Central memory CD4-positive, alpha-beta T cell (primary cell): ENCODE measurements around the gene PDCD7.
"Not testable (repeated sequence)": the region's sequence is repeated elsewhere in the genome, so short reads cannot be mapped to it uniquely, and the experiment has no call there.

Source experiments
- DNase-seq: peaks from one replicate; pipeline ENCODE4 v3.0.0; 2022

The PDCD7 gene

DNA sequence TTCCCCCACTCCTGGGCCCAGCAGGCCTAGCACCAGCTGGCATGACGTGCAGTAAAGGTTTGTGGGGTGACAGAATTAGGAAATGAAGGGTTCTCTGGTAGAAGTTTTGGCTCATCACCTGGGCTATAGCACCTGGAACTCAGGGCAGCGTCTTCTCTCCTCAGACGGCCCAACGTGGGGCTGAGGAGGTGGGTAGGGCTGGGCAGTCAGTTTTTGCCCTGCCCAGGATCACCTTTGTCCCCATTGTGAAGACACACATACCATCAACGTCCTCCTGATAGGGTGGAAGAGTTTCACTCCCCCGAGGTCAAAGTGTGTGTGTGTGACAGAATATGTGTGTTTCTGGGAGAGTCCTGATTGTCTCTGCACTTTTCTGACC lies 45.0 kb downstream of the PDCD7 start:
- no peak for DNase-seq

DNA sequence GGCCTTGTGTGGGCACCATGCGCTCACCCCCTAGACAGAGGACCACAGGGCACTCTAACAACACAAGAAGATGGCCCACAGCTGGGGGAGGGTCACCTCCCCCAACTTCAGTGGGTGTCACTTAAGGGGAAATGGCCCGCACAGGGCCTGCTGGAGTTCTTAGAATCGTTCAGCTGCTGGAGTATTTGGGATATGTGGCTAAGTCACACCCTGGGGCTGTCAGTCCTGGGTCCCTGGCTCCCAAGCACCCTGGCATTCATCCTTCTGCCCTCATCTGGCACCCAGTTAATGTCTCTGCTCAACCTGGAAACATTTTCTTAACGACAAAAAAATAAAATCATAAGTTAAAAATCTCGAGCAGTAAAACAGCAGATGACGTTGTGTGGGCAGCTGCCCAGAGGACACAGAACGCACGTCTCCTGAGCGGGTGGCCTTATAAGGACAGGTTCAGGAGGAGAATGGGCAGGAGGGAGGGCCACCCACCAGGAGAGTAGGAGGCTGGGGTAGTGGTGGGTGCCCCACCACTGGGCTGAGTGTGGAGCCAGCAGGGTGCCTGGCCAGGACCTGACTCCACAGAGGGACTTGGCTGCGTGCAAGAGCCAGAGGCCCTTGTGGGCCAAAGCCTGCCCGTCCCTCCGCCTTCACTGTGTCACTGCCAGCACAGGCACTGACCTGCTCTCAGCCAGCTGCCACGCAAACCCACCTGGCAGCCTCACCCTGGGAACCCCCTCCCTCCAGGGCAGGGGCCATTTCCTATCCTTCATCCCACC lies 45.5 kb downstream of the PDCD7 start:
- no peak for DNase-seq

- DNase-seq, result no peak
Measured at GRCh38 chr15:65087411-65087810, 46.2 kb downstream of the PDCD7 start.

DNA sequence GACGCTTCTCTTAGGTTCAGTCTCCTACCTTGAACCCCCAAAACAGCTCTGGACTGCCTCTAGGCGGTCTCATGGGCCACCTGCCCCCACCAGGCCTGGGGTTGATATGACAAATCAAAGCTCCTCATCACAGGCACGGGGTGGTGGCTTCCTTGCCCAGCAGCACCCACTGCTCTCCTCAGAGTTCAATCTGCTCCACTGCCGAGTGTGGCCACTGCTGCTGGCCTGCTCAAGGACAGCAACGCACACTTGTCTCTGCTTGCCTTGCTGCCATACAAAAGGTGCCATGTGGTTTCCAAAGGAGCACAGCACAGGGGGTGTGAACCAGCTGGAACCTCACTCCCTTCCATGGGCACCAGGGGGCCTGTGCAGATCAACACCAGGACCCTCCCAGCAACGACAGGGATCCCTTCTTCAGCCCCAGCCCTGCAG lies 46.9 kb downstream of the PDCD7 start:
- DNase-seq, result no peak

DNA sequence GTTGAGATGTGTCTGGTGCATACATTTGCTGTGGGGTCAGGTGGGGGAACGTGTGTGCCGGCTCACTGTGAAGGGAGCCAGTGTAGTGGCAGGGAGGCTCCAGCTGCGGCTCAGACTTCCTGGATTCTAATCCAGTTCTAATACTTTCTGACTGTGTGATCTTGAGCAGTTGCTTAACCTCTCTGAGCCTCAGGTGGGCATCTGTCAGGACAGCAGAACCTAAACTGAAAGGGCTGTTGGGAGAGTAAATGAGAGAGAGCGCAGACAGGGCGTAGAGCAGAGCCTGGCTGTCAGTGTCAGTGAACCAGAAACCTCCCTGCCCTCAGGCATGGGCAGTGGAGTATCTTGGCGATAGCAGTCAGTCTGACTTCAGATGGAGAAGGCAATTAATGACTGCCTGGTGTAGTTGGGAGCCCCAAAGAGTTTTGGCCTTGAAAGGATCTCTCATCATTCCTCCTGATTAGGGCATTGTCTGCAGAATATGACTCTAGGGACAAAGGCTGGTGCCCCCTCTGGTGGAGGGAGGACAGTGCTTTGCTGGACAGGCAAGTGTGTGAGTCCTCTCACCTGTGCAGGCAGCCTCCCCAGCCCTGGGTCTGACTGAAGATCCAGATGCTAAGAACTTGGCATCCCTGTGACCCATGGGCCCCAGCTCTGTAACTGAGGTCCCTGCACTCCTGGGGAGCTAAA lies 47.5 kb downstream of the PDCD7 start:
- DNase-seq, result no peak

- DNase-seq, result no peak
Measured at GRCh38 chr15:65085207-65085753, 48.3 kb downstream of the PDCD7 start.

- no peak for DNase-seq
Measured at GRCh38 chr15:65084500-65085206, 49.0 kb downstream of the PDCD7 start.

DNA sequence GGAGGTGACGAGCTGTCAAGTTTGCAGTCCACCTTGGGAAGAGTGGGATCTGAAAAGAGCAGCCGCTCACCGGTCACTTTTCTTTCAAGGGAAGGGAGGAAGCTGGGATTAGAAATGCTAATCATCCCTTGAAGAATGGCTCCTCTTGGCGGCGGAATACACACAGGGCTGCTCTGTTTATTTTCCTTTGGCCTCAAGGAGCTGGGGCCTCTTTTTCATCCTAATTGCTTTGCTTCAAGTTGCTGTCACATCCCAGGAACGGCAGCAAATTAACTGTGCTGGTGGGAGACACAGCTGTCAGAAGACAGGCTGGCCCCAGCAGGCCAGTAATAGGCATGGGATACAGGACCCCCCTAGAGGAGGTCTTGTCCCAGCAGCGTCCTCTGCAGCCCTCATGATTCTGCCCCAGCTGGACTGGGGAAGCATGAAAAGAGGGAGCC lies 50.3 kb downstream of the PDCD7 start:
- DNase-seq, result no peak

DNA sequence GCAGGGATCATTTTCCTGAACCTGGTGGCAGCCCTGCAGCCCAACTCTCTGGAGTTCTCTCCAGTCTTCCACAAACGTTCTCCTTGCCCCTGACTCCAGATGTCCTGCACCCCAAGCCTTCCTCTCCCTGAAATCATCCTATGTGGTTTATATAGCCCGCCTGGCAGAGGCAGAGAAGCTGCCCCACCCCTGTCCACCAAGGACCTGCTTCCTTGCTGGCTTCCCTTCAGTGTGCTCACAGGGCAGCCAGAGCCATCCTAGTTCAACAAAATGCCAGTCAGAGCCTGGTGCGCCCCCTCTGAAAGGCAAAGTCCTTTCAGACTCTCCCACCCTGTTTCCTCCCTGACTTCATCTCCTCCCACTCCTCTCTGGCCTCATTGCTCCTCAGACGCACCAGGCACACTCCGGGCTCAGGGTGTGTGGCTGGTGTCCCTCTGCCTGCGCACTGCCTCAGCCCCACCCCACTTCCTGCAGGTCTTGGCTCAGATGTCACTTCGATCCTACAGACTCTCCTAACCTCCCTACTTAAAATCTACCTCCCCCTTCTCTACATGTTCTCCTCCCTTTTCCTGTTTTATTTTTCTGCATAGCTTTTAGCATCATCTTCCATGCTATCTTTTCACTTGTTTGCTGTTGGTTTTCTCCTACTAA lies 51.2 kb downstream of the PDCD7 start:
- DNase-seq, result no peak

DNA sequence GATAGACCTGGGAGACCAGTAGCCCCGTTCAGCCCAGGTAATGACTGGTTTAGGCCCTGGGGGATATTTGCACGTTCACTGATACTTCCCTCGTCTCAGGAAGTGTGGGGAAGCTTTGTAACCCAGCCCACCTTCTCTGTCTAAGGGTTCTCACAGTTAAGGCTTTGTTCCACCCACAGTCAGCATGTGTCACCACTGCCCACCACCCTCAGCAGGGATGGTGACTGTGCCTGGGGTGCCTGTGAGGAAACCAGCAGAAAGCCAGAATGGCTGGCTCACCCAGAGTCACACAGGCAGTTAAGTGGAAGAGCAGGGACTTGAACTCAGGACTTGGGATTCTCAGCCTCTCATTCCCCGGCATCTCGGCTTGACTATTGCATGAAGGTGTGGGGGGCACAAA lies 51.9 kb downstream of the PDCD7 start:
- no peak for DNase-seq

- no peak for DNase-seq
Measured at GRCh38 chr15:65081270-65081669, 52.3 kb downstream of the PDCD7 start.

DNA sequence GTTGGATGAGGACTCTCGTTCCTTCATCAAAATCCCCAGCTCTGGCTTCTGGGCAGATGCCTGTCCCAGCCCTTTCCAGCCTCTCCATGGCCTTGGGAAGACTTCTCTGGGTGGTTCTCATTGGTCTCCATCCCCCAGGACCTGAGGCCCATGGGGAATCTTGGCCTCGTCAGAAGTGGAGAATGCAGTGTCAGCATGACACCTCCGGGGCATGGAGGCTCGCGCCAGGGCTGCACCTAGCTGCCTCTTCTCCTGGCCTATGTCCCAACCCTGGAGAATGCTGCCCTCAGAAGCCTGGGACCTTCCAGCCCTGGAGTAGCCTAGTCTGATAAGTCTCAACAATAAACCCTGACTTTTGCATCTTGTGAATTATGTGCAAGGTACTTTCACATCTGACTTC lies 54.0 kb downstream of the PDCD7 start:
- no peak for DNase-seq

GRCh38 chr15:65077981-65078352 lies 55.6 kb downstream of the PDCD7 start:
- DNase-seq, result peak; percentile 33

DNA sequence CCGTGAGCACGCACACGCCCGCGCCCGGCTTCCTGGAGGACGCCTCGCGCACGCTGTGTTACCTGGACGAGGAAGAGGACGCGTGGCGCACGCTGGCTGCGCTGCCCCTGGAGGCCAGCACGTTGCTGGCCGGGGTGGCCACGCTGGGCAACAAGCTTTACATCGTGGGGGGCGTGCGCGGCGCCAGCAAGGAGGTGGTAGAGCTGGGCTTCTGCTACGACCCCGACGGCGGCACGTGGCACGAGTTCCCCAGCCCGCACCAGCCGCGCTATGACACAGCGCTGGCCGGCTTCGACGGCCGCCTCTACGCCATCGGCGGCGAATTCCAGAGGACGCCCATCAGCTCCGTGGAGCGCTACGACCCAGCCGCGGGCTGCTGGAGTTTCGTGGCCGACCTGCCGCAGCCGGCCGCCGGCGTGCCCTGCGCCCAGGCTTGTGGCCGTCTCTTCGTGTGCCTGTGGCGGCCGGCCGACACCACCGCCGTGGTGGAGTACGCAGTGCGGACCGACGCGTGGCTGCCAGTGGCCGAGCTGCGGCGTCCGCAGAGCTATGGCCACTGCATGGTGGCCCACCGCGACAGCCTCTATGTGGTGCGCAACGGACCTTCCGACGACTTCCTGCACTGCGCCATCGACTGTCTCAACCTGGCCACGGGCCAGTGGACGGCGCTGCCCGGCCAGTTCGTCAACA lies 56.2 kb downstream of the PDCD7 start:
- DNase-seq, result no peak

DNA sequence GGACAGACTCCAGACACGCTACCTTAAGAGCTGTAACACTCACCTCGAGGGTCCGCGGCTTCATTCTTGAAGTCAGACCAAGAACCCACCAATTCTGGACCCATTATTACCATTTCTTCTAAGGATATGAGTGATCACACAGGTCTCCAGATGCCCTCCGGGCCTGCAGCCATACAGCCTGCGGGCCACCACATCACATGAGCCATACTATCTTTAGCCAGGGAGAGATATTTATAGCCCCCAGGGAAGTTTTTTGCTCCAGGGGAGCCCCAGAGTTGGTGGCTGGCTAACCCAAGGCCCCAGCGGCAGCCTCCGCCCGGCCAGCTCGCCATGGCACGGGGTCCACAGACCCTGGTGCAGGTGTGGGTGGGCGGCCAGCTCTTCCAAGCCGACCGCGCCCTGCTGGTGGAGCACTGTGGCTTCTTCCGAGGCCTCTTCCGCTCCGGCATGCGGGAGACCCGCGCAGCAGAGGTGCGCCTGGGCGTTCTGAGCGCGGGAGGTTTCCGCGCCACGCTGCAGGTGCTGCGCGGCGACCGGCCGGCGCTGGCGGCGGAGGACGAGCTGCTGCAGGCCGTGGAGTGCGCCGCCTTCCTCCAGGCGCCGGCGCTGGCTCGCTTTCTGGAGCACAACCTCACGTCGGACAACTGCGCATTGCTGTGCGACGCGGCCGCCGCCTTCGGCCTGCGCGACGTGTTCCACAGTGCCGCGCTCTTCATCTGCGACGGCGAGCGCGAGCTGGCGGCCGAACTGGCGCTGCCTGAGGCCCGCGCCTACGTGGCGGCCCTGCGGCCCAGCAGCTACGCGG lies 56.9 kb downstream of the PDCD7 start, which contains the start of gene KBTBD13:
TSS of gene KBTBD13 (plus strand) at position 261 of the 805 bp plus-strand sequence. CDS start at position 331, 70 bp downstream.
- DNase-seq, result no peak

DNA sequence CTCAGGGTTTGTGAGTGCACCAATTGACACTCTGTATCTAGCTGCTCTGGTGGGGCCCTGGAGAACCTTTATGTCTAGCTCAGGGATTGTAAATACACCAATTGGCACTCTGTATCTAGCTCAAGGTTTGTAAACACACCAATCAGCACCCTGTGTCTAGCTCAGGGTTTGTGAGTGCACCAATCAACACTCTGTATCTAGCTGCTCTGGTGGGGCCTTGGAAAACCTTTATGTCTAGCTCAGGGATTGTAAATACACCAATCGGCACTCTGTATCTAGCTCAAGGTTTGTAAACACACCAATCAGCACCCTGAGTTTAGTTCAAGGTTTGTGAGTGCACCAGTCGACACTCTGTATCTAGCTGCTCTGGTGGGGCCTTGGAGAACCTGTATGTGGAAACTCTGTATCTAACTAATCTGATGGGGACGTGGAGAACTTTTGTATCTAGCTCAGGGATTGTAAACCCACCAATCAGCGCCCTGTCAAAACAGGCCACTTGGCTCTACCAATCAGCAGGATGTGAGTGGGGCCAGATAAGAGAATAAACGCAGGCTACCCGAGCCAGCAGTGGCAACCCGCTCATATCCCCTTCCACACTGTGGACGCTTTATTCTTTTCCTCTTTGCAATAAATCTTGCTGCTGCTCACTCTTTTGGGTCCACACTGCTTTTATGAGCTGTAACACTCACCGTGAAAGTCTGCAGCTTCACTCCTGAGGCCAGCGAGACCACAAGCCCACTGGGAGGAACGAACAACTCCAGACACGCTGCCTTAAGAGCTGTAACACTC lies 57.8 kb downstream of the PDCD7 start:
- DNase-seq, result not testable (repeated sequence)

- not testable (repeated sequence) for DNase-seq
Measured at GRCh38 chr15:65074946-65075345, 58.7 kb downstream of the PDCD7 start.

GRCh38 chr15:65072617-65073016 lies 61.0 kb downstream of the PDCD7 start:
- no peak for DNase-seq

DNA sequence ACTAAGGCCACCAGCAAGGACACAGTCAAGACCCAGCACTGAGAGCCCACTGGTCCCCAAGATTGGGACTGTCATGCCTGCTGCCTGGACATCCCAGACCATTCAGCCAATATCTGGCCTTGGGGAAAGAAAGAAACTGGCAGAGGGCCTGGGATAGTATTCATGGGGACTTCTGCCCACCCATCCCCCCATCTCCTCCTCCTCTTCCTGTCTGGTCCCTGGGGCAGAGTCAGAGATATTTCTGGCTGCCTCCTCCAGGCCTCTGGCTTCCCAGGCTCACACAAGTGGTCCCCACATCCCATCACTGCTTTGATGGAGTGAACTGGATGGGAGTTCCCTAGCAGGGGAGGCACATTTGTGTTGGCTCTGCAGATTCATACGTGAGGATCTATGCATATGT lies 61.6 kb downstream of the PDCD7 start:
- DNase-seq, result no peak

- DNase-seq, result no peak
Measured at GRCh38 chr15:65071381-65071811, 62.2 kb downstream of the PDCD7 start.
